CD4-positive, alpha-beta T cell treated with Interleukin-4 for 1 hour (primary cell): ENCODE data around the gene BOLA2B.
"Not testable (repeated sequence)": the region's sequence is repeated elsewhere in the genome, so short reads cannot be mapped to it uniquely, and the experiment has no call there.

Source experiments
- DNase-seq, 2 donors: peaks; one replicate each; pipeline ENCODE4 v3.0.0-alpha.2; 2020 to 2022

Gene BOLA2B

GRCh38 chr16:30193615-30194014, at the start of gene BOLA2B, which contains the start of gene SLX1A:
BOLA2B (minus strand) TSS chr16:30193666; CDS start chr16:30193595, 71 bp downstream.
SLX1A (plus strand) TSS chr16:30193875; CDS start chr16:30194085, 210 bp downstream.
- not testable (repeated sequence) for DNase-seq

GRCh38 chr16:30217082-30217481, 23.6 kb upstream of the BOLA2B start:
- not testable (repeated sequence) for DNase-seq

- not testable (repeated sequence) for DNase-seq
These were observed 17.9 kb upstream of the BOLA2B start for GRCh38 chr16:30211414-30211813.

- peak in 1 of 2 donors; percentile 62 for DNase-seq
These were observed 15.6 kb upstream of the BOLA2B start for GRCh38 chr16:30209032-30209431.

- DNase-seq, result peak in 1 of 2 donors; percentile 17
These were observed 13.7 kb upstream of the BOLA2B start for GRCh38 chr16:30207063-30207704.

GRCh38 chr16:30206252-30206651, 12.8 kb upstream of the BOLA2B start:
- not testable (repeated sequence) for DNase-seq

GRCh38 chr16:30205541-30206236, 12.2 kb upstream of the BOLA2B start:
- DNase-seq, result not testable (repeated sequence)

- DNase-seq, result not testable (repeated sequence)
These were observed 6.3 kb upstream of the BOLA2B start for GRCh38 chr16:30199608-30200343.

GRCh38 chr16:30199049-30199448, 5.6 kb upstream of the BOLA2B start, which contains the start of gene SULT1A3:
SULT1A3 (plus strand) TSS chr16:30199255; CDS start chr16:30200729, 1,474 bp downstream.
- DNase-seq, result not testable (repeated sequence)

GRCh38 chr16:30197001-30197400, 3.5 kb upstream of the BOLA2B start:
- DNase-seq, result not testable (repeated sequence)

- DNase-seq, result not testable (repeated sequence)
These were observed 883 bp upstream of the BOLA2B start for GRCh38 chr16:30194172-30194925.

- not testable (repeated sequence) for DNase-seq
These were observed 368 bp downstream of the BOLA2B start for GRCh38 chr16:30193098-30193497.

- DNase-seq, result not testable (repeated sequence)
These were observed 2.3 kb downstream of the BOLA2B start for GRCh38 chr16:30191158-30191557.

GRCh38 chr16:30187971-30188561, 5.4 kb downstream of the BOLA2B start:
- DNase-seq, result no peak

GRCh38 chr16:30187556-30187865, 6.0 kb downstream of the BOLA2B start:
- DNase-seq, result no peak

GRCh38 chr16:30186782-30187555, 6.5 kb downstream of the BOLA2B start:
- DNase-seq, result peak; percentile 85 to 88

GRCh38 chr16:30186444-30186781, 7.1 kb downstream of the BOLA2B start:
- DNase-seq, result peak in 1 of 2 donors; percentile 37

GRCh38 chr16:30185683-30186421, 7.6 kb downstream of the BOLA2B start:
- DNase-seq, result peak; percentile 89 to 91

GRCh38 chr16:30184891-30185682, 8.4 kb downstream of the BOLA2B start:
- DNase-seq, result peak in 1 of 2 donors; percentile 13
